Measurements from ENCODE around the gene WDFY2.
"Not testable (repeated sequence)": the region's sequence is repeated elsewhere in the genome, so short reads cannot be mapped to it uniquely, and the experiment has no call there.

Gene WDFY2

GRCh38 chr13:51673165-51673564, 88.9 kb downstream of the WDFY2 start:
- no peak for DNase-seq

GRCh38 chr13:51674276-51674675, 90.0 kb downstream of the WDFY2 start:
- DNase-seq, result no peak

- DNase-seq, result no peak
These were observed 91.1 kb downstream of the WDFY2 start for GRCh38 chr13:51675385-51675784.

- DNase-seq, result no peak
These were observed 91.6 kb downstream of the WDFY2 start for GRCh38 chr13:51675877-51676276.

GRCh38 chr13:51676739-51677138, 92.5 kb downstream of the WDFY2 start:
- DNase-seq, result no peak

- no peak for DNase-seq
These were observed 94.2 kb downstream of the WDFY2 start for GRCh38 chr13:51678420-51678819.

- no peak for DNase-seq
These were observed 95.4 kb downstream of the WDFY2 start for GRCh38 chr13:51679616-51680015.

GRCh38 chr13:51681037-51681678, 96.9 kb downstream of the WDFY2 start:
- DNase-seq, result no peak

- no peak for DNase-seq
These were observed 98.4 kb downstream of the WDFY2 start for GRCh38 chr13:51682686-51683085.

GRCh38 chr13:51683597-51683996, 99.3 kb downstream of the WDFY2 start:
- DNase-seq, result no peak

GRCh38 chr13:51684076-51684475, 99.8 kb downstream of the WDFY2 start:
- DNase-seq, result no peak

- DNase-seq, result no peak
These were observed 103.9 kb downstream of the WDFY2 start for GRCh38 chr13:51687947-51688714.

GRCh38 chr13:51688937-51689662, 104.8 kb downstream of the WDFY2 start:
- no peak for DNase-seq

GRCh38 chr13:51689663-51689996, 105.4 kb downstream of the WDFY2 start:
- no peak for DNase-seq

GRCh38 chr13:51695677-51696076, 111.4 kb downstream of the WDFY2 start:
- not testable (repeated sequence) for DNase-seq

GRCh38 chr13:51697181-51697580, 112.9 kb downstream of the WDFY2 start:
- DNase-seq, result no peak

- no peak for DNase-seq
These were observed 113.6 kb downstream of the WDFY2 start for GRCh38 chr13:51697855-51698254.

GRCh38 chr13:51698352-51698751, 114.1 kb downstream of the WDFY2 start:
- DNase-seq, result no peak

GRCh38 chr13:51704399-51705313, 120.4 kb downstream of the WDFY2 start:
- DNase-seq, result no peak

- no peak for DNase-seq
These were observed 123.2 kb downstream of the WDFY2 start for GRCh38 chr13:51707461-51707860.

- no peak for DNase-seq
These were observed 129.5 kb downstream of the WDFY2 start for GRCh38 chr13:51713807-51714206.

- no peak for DNase-seq
These were observed 130.5 kb downstream of the WDFY2 start for GRCh38 chr13:51714663-51715168.

- DNase-seq, result no peak
These were observed 131.4 kb downstream of the WDFY2 start for GRCh38 chr13:51715613-51716012.
